Liver (tissue), 9 donors: ENCODE results near the gene PAQR9. TPM values are rescaled to one million over a fixed set of nuclear protein-coding genes. Genes with fewer than 3 reads are reported as not detected.

ENCODE experiments used
- DNase-seq: peaks from one replicate; pipeline ENCODE4 v3.0.0-alpha.2; 2017; ENCODE audit warnings: low spot score
- H3K27ac ChIP-seq, 2 donors: one replicate each; pipeline ENCODE4 v1.7.0; 2013; ENCODE audit warnings: inconsistent platforms in 2 of 2, low read length in 2 of 2, control low read depth in 1 of 2, low read depth in 1 of 2, mild to moderate bottlenecking in 1 of 2
- H3K27me3 ChIP-seq, 4 donors: one replicate each; pipeline versions ENCODE4 v1.6.1 to v1.7.0; 2013; ENCODE audit warnings: low read length in 3 of 4, inconsistent platforms in 1 of 4, mild to moderate bottlenecking in 1 of 4, moderate library complexity in 1 of 4; ENCODE audit not compliant: control insufficient read depth in 4 of 4, insufficient read depth in 4 of 4
- H3K36me3 ChIP-seq, 4 donors: one replicate each; pipeline versions ENCODE4 v1.6.1 to v1.7.0; 2013; ENCODE audit warnings: low read length in 3 of 4, mild to moderate bottlenecking in 3 of 4, low read depth in 1 of 4, moderate library complexity in 1 of 4; ENCODE audit not compliant: control insufficient read depth in 4 of 4, insufficient read depth in 3 of 4
- H3K4me1 ChIP-seq, 4 donors: one replicate each; pipeline versions ENCODE4 v1.6.1 to v1.7.0; 2013; ENCODE audit warnings: low read length in 3 of 4, mild to moderate bottlenecking in 3 of 4, moderate library complexity in 1 of 4; ENCODE audit not compliant: control insufficient read depth in 4 of 4, insufficient read depth in 4 of 4
- H3K4me3 ChIP-seq, 3 donors: one replicate each; pipeline versions ENCODE4 v1.6.1 to v1.7.0; 2013; ENCODE audit warnings: low read length in 3 of 3, control low read depth in 1 of 3, low read depth in 1 of 3, mild to moderate bottlenecking in 1 of 3
- H3K9ac ChIP-seq, 2 donors: one replicate each; pipeline ENCODE4 v1.7.0; 2013; ENCODE audit warnings: low read length in 2 of 2, mild to moderate bottlenecking in 2 of 2, moderate library complexity in 2 of 2, control low read depth in 1 of 2, low read depth in 1 of 2
- H3K9me3 ChIP-seq, 4 donors: one replicate each; pipeline versions ENCODE4 v1.6.1 to v1.7.0; 2013; ENCODE audit warnings: low read length in 3 of 4; ENCODE audit not compliant: control insufficient read depth in 4 of 4
- CTCF ChIP-seq: fragments of 150-350 bp; IDR thresholded peaks from 2 replicates; pipeline ENCODE4 v1.5.1; 2017; ENCODE audit warnings: improper control_type of control experiment, low read depth, low read length; ENCODE audit not compliant: missing input control
- EGR1 ChIP-seq, 2 donors: IDR thresholded peaks; 2 replicates each; pipeline ENCODE4 v1.6.1; 2016 to 2018; ENCODE audit warnings: antibody characterized with exemption in 2 of 2, low read depth in 2 of 2
- FOXA1 ChIP-seq: IDR thresholded peaks from 2 replicates; pipeline ENCODE4 v1.6.1; 2016; ENCODE audit warnings: antibody characterized with exemption
- FOXA2 ChIP-seq: IDR thresholded peaks from 2 replicates; pipeline ENCODE4 v1.6.1; 2016; ENCODE audit warnings: antibody characterized with exemption
- GABPA ChIP-seq, 2 donors: IDR thresholded peaks in 1 of 2; conservative IDR thresholded peaks in 1 of 2; 2 replicates each; pipeline ENCODE4 v1.6.1; 2016; ENCODE audit warnings: antibody characterized with exemption in 2 of 2, mild to moderate bottlenecking in 1 of 2, moderate library complexity in 1 of 2
- HNF4A ChIP-seq, 2 donors: conservative IDR thresholded peaks; 2 replicates each; pipeline ENCODE4 v1.6.1; 2016; ENCODE audit warnings: antibody characterized with exemption in 2 of 2, mild to moderate bottlenecking in 2 of 2
- HNF4G ChIP-seq: IDR thresholded peaks from 2 replicates; pipeline ENCODE4 v1.6.1; 2016; ENCODE audit warnings: antibody characterized with exemption
- JUND ChIP-seq, 2 donors: IDR thresholded peaks; 2 replicates each; pipeline ENCODE4 v1.6.1; 2016; ENCODE audit warnings: antibody characterized with exemption in 2 of 2
- MAX ChIP-seq: IDR thresholded peaks from 2 replicates; pipeline ENCODE4 v1.6.1; 2016; ENCODE audit warnings: antibody characterized with exemption
- NR2F2 ChIP-seq: IDR thresholded peaks from 2 replicates; pipeline ENCODE4 v1.6.1; 2016; ENCODE audit warnings: antibody characterized with exemption
- RAD21 ChIP-seq, 2 donors: IDR thresholded peaks; 2 replicates each; pipeline ENCODE4 v1.6.1; 2016; ENCODE audit warnings: antibody characterized with exemption in 2 of 2, mild to moderate bottlenecking in 2 of 2
- RXRA ChIP-seq, 2 donors: IDR thresholded peaks; 2 replicates each; pipeline ENCODE4 v1.6.1; 2017 to 2018; ENCODE audit warnings: antibody characterized with exemption in 2 of 2, mild to moderate bottlenecking in 1 of 2
- SP1 ChIP-seq: IDR thresholded peaks from 2 replicates; pipeline ENCODE4 v1.6.1; 2018; ENCODE audit warnings: antibody characterized with exemption, mild to moderate bottlenecking
- TAF1 ChIP-seq: conservative IDR thresholded peaks from 2 replicates; pipeline ENCODE4 v1.6.1; 2016; ENCODE audit warnings: antibody characterized with exemption, mild to moderate bottlenecking
- YY1 ChIP-seq: IDR thresholded peaks from 2 replicates; pipeline ENCODE4 v1.6.1; 2016; ENCODE audit warnings: antibody characterized with exemption, mild to moderate bottlenecking
- WGBS: extraction: QIAGEN DNeasy Blood & Tissue Kit; methylation state at CpG from one replicate; pipeline ENCODE4 v1.1.7; 2013; 5-methylcytosine and 5-hydroxymethylcytosine counted together
- polyA plus RNA-seq, 2 donors: library from polyadenylated mRNA; stranded (reverse) in 1 of 2; unstranded in 1 of 2; fragments of 200-250 nt in 1 of 2; fragments of >200 nt in 1 of 2; fragmentation: Nextera tagmentation in 1 of 2; extraction: Ambion mirVana in 1 of 2; gene quantifications; one replicate each; pipeline versions ENCODE4 v1.2.1 to v1.2.3, GENCODE V29; 2013 to 2015
- total RNA-seq, 2 donors: library from RNA; depleted of rRNA; stranded (reverse); fragments of >200 nt; gene quantifications; one replicate each; pipeline ENCODE4 v1.2.3, GENCODE V29; 2014
- TF ChIP-seq, protein P1 (sequence below): IDR thresholded peaks from 2 replicates; pipeline ENCODE4 v1.6.1; 2016; ENCODE audit warnings: antibody characterized with exemption
- TF ChIP-seq, protein P2 (sequence below): IDR thresholded peaks from 2 replicates; pipeline ENCODE4 v1.6.1; 2016; ENCODE audit warnings: antibody characterized with exemption
- TF ChIP-seq, protein P3 (sequence below): IDR thresholded peaks from 2 replicates; pipeline ENCODE4 v1.6.1; 2016; ENCODE audit warnings: antibody characterized with exemption, mild to moderate bottlenecking
- donor health status: healthy.
- donor health status: healthy.
- donor health status: healthy.
- donor health status: healthy.
- donor health status: healthy.

PAQR9 gene
- total and polyA plus RNA-seq, 4 donors, result 3.6 to 24.3 (median 12.6) TPM

- Histone ChIP-seq H3K27me3 (no peaks in the 10 kb centered on the region), H3K36me3 (no peaks in the 10 kb centered on the region), H3K4me1 (peaks cover 5 to 30% (median 25%) of the 10 kb centered on the region in 4 donors), H3K27ac (peak within 1 kb of the TSS; percentile 85 to 89), H3K4me3 (peak within 1 kb of the TSS; percentile 84 to 98 (median 89)), H3K9ac (peak within 1 kb of the TSS; percentile 80 to 96), H3K9me3 (no peaks in the 10 kb centered on the region)
- TF ChIP-seq RAD21 (IDR thresholded peaks at IDR 0.05) (no peak), EGR1 (IDR thresholded peaks at IDR 0.05; ENCODE audit: low read depth in 2 of 2) (no peak), HNF4G (no peak), FOXA1 (no peak), TAF1 (peak; percentile 89), YY1 (peak; percentile 99), JUND (IDR thresholded peaks at IDR 0.05) (no peak), FOXA2 (peak; percentile 45), NR2F2 (peak; percentile 98), MAX (peak; percentile 89), SP1 (peak; percentile 72), GABPA (IDR thresholded peaks at IDR 0.05 in 1 of 2, conservative IDR thresholded peaks at IDR 0.05 in 1 of 2) (peak; percentile 80 to 92), RXRA (IDR thresholded peaks at IDR 0.05) (peak; percentile 80 to 82), CTCF (no peak), HNF4A (conservative IDR thresholded peaks at IDR 0.05) (peak; percentile 74 to 78)
- TF ChIP-seq, protein P1, sequence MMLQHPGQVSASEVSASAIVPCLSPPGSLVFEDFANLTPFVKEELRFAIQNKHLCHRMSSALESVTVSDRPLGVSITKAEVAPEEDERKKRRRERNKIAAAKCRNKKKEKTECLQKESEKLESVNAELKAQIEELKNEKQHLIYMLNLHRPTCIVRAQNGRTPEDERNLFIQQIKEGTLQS, result peak; percentile 56
- TF ChIP-seq, protein P2, sequence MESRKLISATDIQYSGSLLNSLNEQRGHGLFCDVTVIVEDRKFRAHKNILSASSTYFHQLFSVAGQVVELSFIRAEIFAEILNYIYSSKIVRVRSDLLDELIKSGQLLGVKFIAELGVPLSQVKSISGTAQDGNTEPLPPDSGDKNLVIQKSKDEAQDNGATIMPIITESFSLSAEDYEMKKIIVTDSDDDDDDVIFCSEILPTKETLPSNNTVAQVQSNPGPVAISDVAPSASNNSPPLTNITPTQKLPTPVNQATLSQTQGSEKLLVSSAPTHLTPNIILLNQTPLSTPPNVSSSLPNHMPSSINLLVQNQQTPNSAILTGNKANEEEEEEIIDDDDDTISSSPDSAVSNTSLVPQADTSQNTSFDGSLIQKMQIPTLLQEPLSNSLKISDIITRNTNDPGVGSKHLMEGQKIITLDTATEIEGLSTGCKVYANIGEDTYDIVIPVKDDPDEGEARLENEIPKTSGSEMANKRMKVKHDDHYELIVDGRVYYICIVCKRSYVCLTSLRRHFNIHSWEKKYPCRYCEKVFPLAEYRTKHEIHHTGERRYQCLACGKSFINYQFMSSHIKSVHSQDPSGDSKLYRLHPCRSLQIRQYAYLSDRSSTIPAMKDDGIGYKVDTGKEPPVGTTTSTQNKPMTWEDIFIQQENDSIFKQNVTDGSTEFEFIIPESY, result peak; percentile 97
- TF ChIP-seq, protein P3, sequence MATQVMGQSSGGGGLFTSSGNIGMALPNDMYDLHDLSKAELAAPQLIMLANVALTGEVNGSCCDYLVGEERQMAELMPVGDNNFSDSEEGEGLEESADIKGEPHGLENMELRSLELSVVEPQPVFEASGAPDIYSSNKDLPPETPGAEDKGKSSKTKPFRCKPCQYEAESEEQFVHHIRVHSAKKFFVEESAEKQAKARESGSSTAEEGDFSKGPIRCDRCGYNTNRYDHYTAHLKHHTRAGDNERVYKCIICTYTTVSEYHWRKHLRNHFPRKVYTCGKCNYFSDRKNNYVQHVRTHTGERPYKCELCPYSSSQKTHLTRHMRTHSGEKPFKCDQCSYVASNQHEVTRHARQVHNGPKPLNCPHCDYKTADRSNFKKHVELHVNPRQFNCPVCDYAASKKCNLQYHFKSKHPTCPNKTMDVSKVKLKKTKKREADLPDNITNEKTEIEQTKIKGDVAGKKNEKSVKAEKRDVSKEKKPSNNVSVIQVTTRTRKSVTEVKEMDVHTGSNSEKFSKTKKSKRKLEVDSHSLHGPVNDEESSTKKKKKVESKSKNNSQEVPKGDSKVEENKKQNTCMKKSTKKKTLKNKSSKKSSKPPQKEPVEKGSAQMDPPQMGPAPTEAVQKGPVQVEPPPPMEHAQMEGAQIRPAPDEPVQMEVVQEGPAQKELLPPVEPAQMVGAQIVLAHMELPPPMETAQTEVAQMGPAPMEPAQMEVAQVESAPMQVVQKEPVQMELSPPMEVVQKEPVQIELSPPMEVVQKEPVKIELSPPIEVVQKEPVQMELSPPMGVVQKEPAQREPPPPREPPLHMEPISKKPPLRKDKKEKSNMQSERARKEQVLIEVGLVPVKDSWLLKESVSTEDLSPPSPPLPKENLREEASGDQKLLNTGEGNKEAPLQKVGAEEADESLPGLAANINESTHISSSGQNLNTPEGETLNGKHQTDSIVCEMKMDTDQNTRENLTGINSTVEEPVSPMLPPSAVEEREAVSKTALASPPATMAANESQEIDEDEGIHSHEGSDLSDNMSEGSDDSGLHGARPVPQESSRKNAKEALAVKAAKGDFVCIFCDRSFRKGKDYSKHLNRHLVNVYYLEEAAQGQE, result peak; percentile 84
- peak; percentile 92 for DNase-seq
- under 1% methylated on average over 55 of the region's 55 CpGs for WGBS
Observed at GRCh38 chr3:143001369-143002082, 38.1 kb upstream of the PAQR9 start, which contains the start of gene U2SURP. Gene U2SURP (plus strand): TSS chr3:143001570. CDS start chr3:143001629, 59 bp downstream.
